K562 (cell line): ENCODE results near the gene ANKRD44.

Experiments used
- CAMTA2 ChIP-seq: fragments of 250-450 bp; sonication (Bioruptor Pico); conservative IDR thresholded peaks from 2 replicates; pipeline ENCODE4 v1.5.1; 2022
- KLF13 ChIP-seq: fragments of 450-650 bp; IDR thresholded peaks from 2 replicates; pipeline ENCODE4 v1.6.1; 2016; ENCODE audit warnings: missing genetic modification characterization, low read depth, mild to moderate bottlenecking, missing compliant biosample characterization, moderate library complexity, borderline replicate concordance
- MAFK ChIP-seq: IDR thresholded peaks from 2 replicates; pipeline ENCODE4 v1.6.1; 2011; ENCODE audit warnings: low read length, improper control_type of control experiment
- NCOA2 ChIP-seq, 2 experiments: fragments of 450-650 bp; IDR thresholded peaks; 2 replicates each; pipeline ENCODE4 v1.6.1; 2018; ENCODE audit warnings: mild to moderate bottlenecking in 2 of 2, moderate library complexity in 1 of 2; ENCODE audit not compliant: partially characterized antibody in 2 of 2
- NRF1 ChIP-seq, 2 experiments: fragments of 450-650 bp; IDR thresholded peaks in 1 of 2; conservative IDR thresholded peaks in 1 of 2; 2 replicates each; pipeline ENCODE4 v1.6.1; 2014; ENCODE audit warnings: mild to moderate bottlenecking in 2 of 2
- SIX5 ChIP-seq, 2 experiments: IDR thresholded peaks; 2 replicates each; pipeline ENCODE4 v1.6.1; 2011; ENCODE audit warnings: low read length in 2 of 2, borderline replicate concordance in 1 of 2, low read depth in 1 of 2, mild to moderate bottlenecking in 1 of 2, moderate library complexity in 1 of 2; ENCODE audit not compliant: insufficient read depth in 1 of 2
- SRSF9 ChIP-seq: fragments of 200-400 bp; formaldehyde crosslinking; IDR thresholded peaks from 2 replicates; pipeline ENCODE4 v1.6.1; 2017; ENCODE audit warnings: low read depth, low read length, borderline replicate concordance
- TCF7L2 ChIP-seq: fragments of 150-350 bp; IDR thresholded peaks from 2 replicates; pipeline ENCODE4 v1.6.1; 2016; ENCODE audit warnings: low read depth, mild to moderate bottlenecking, low read length, moderate library complexity

- no peak for TF ChIP-seq NCOA2 (IDR thresholded peaks at IDR 0.05; ENCODE audit: partially characterized antibody in 2 of 2)
- TF ChIP-seq NRF1 (conservative IDR thresholded peaks at IDR 0.05 in 1 of 2, IDR thresholded peaks at IDR 0.05 in 1 of 2) = no peak
- no peak for TF ChIP-seq SRSF9
- TF ChIP-seq MAFK = no peak
- TF ChIP-seq CAMTA2 (CRISPR knock-in tag) = no peak
- TF ChIP-seq KLF13 (tag) = no peak
- TF ChIP-seq SIX5 (IDR thresholded peaks at IDR 0.05; ENCODE audit: borderline replicate concordance in 1 of 2, insufficient read depth in 1 of 2, low read depth in 1 of 2, low read length in 2 of 2) = no peak
- TF ChIP-seq TCF7L2 = no peak
Observed at GRCh38 chr2:197265924-197266323, 44.7 kb downstream of the ANKRD44 start.
